Upper lobe of right lung (tissue), 1 donor: Measurements from ENCODE around the gene PP2D1. TPM values are rescaled to one million over a fixed set of nuclear protein-coding genes. Genes with fewer than 3 reads are reported as not detected.
A peak's percentile ranks its signal among the peaks of the same experiment; 100 is the strongest.

Experiments used
- ATAC-seq: fragments of 200-7000 bp; cut with Tn5 transposase; one replicate; pipeline ENCODE4 v1.9.1; 2020; ENCODE audit warnings: mild to moderate bottlenecking, moderate library complexity
- DNase-seq: peaks from one replicate; pipeline ENCODE4 v3.0.0-alpha.2; 2020
- H3K27ac ChIP-seq: fragments of 200-600 bp; one replicate; pipeline ENCODE4 v1.8.0; 2022
- H3K27me3 ChIP-seq: fragments of 200-600 bp; one replicate; pipeline ENCODE4 v1.8.0; 2022; ENCODE audit warnings: mild to moderate bottlenecking
- H3K36me3 ChIP-seq: fragments of 200-600 bp; one replicate; pipeline ENCODE4 v1.8.0; 2022
- H3K4me1 ChIP-seq: fragments of 200-600 bp; one replicate; pipeline ENCODE4 v1.8.0; 2022
- H3K4me3 ChIP-seq: fragments of 200-600 bp; one replicate; pipeline ENCODE4 v1.8.0; 2022; ENCODE audit warnings: mild to moderate bottlenecking
- H3K9me3 ChIP-seq: fragments of 200-600 bp; one replicate; pipeline ENCODE4 v1.8.0; 2022
- intact Hi-C: fragments of 100-400 bp; cut with DNase I; formaldehyde crosslinking; loops from one replicate; pipeline ENCODE4 v1.11.0; 2022
- total RNA-seq: library from RNA; stranded (reverse); fragmentation: NEBNext Ultra II Directional; extraction: Animal tissue kit (Norgen Biotek cat#: 25700); gene quantifications from one replicate; pipeline ENCODE4 v1.2.1, GENCODE V29; 2021
- TF ChIP-seq, protein P1 (sequence below): fragments of 200-600 bp; IDR thresholded peaks from one replicate; pipeline ENCODE4 v1.8.0; 2022; ENCODE audit warnings: antibody characterized with exemption
- donor health status: DM: no; HTN: yes; CAD: no; lungs with severe emphysema.

The PP2D1 gene
- total RNA-seq, 1 donor from 2014 or later = not detected

DNA sequence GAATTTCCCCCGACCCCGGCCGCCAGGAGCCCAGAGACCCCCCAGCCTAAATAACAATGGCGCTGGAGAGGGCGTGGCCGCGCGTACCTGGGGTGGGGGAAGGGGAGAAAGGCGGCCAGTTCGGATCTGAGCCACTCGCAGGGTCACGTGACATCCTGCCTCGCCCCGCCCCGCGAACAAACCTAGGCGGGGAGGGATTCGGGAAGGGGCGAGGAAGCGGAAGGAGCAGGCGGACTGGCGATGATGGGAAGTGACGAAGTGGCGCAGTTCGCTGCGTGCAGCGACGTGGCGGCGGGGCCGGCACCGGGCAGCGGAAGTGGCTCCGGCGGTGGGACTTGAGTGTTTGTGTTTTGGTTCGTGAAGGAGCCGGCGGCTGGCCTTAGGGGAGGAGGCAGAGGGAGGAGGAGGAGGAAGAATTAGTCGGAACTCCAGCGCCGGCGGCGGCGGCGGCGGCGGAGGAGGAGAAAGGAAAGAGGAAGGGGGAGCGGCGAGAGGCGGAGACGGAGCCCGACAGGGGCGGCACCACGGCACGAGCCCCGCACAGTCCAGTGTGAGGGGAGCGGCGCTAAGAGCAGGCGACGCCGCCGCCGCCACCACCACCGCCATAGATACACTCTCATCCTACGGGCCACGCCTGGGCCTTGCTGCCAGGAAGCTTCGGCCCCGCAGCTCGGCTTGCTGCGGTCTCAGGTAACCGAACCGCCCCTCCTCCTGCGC, 65.1 kb downstream of the PP2D1 start, which contains the start of gene RAB5A:
Gene RAB5A, plus strand, starts transcription at position 266 of the 717 bp plus-strand sequence. CDS start 3,802 bp downstream, outside the sequence.
- no peaks in the 10 kb centered on the region for H3K27me3 ChIP-seq
- peaks cover 16% of the 10 kb centered on the region for H3K36me3 ChIP-seq
- TF ChIP-seq, protein P1, sequence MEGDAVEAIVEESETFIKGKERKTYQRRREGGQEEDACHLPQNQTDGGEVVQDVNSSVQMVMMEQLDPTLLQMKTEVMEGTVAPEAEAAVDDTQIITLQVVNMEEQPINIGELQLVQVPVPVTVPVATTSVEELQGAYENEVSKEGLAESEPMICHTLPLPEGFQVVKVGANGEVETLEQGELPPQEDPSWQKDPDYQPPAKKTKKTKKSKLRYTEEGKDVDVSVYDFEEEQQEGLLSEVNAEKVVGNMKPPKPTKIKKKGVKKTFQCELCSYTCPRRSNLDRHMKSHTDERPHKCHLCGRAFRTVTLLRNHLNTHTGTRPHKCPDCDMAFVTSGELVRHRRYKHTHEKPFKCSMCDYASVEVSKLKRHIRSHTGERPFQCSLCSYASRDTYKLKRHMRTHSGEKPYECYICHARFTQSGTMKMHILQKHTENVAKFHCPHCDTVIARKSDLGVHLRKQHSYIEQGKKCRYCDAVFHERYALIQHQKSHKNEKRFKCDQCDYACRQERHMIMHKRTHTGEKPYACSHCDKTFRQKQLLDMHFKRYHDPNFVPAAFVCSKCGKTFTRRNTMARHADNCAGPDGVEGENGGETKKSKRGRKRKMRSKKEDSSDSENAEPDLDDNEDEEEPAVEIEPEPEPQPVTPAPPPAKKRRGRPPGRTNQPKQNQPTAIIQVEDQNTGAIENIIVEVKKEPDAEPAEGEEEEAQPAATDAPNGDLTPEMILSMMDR = no peak
- DNase-seq (peak; percentile 99), ATAC-seq (peak; percentile 98)
- no peaks in the 10 kb centered on the region for H3K9me3 ChIP-seq
- peak within 1 kb of the TSS; percentile 71 for H3K4me3 ChIP-seq
- H3K4me1 ChIP-seq = peaks cover 35% of the 10 kb centered on the region
- intact Hi-C loops = no loop called here
- H3K27ac ChIP-seq = peak within 1 kb of the TSS; percentile 94

DNA sequence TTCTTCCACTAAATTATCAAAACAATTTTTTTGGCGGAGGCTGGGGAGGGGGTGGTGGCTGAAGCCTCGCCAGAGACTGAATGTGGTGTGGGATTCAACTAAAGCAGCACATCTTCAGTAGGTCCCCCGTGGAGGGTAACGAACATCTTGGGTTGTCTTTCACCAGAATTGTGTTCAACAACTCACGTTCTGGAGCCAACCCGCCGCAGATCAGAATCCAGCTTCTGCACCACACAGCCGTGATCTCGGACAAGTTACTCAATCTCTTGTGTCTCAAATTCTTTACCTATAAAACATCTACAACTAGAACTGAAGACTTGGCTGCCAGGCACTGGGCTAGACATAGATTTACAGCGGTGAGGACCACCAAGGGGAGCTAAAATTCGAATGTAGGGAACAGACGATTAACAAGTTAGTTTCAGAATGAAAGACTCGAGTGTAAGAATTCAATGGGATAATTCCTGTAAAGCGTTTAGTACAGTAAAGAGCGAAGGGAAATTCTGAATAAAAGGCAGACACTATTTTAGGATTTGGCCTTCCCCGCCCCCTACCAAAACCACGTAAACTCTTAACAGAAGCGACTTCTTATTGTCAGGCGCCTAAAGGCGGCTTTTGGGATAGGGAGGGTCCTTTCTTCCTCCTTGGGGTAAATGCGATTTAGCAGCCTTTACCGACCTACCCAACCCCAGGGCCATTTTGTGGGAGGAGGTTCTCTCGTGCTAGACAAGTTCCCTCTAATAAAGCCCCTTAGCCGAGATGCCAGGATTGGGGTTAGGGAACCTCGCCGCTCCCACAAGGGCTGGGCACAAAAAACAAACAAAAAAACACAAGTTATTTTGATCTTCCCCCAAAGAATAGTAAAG, 65.9 kb downstream of the PP2D1 start:
- H3K27ac ChIP-seq = peak overlapping the region; percentile 94
- H3K9me3 ChIP-seq = no peaks in the 10 kb centered on the region
- DNase-seq (no peak), ATAC-seq (peak; percentile 1)
- H3K27me3 ChIP-seq = no peaks in the 10 kb centered on the region
- intact Hi-C loops = no loop called here
- peaks cover 35% of the 10 kb centered on the region for H3K4me1 ChIP-seq
- peaks cover 8% of the 10 kb centered on the region for H3K36me3 ChIP-seq
- TF ChIP-seq, protein P1 = no peak
- H3K4me3 ChIP-seq = peak overlapping the region; percentile 71

DNA sequence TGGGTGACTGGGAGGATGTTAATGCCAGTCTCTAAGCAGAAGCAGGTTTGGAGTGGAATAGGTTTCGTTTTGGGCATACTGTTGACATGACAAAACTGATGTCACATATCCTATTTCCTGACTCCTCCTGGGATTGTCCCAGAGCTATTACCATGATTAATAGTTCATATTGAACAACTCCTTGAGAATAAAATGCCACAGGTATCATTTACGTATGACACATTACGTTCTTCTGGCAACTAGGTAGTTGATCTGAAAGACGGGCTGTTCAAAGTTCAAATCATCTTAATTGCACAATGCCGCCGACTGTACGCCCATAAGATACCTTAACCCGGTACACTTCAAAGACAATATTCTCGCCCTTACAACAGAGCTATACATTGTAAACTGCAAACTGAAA, 66.5 kb downstream of the PP2D1 start:
- TF ChIP-seq, protein P1 = no peak
- DNase-seq = no peak
- intact Hi-C loops = no loop called here
- ATAC-seq = no peak
- Histone ChIP-seq H3K36me3 (peaks cover 2% of the 10 kb centered on the region), H3K4me3 (no peak overlapping the region), H3K27me3 (no peaks in the 10 kb centered on the region), H3K27ac (no peak overlapping the region), H3K9me3 (no peaks in the 10 kb centered on the region), H3K4me1 (peaks cover 34% of the 10 kb centered on the region)

DNA sequence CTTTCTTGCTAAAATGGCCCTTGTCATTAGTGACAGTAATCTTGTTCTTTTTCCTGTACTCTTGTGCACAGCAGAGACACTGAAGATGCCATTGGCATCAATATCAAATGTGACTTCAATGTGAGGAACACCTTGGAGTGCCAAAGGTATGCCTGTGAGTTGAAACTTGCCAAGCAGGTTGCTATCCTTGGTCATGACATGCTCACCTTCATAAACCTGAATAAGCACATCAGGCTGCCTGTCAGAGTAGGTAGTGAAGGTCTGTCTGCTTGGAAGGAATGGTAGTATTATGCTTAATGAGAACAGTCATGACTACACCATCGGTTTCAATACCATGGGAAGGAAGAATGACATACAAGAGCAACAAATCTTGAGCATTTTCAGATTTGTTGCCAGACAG, 71.4 kb downstream of the PP2D1 start:
- intact Hi-C loops = no loop called here
- TF ChIP-seq, protein P1 = no peak
- Histone ChIP-seq H3K4me1 (peaks cover 1% of the 10 kb centered on the region), H3K9me3 (no peaks in the 10 kb centered on the region), H3K36me3 (no peaks in the 10 kb centered on the region), H3K27ac (no peak overlapping the region), H3K4me3 (no peak overlapping the region), H3K27me3 (no peaks in the 10 kb centered on the region)
- ATAC-seq = no peak
- no peak for DNase-seq

DNA sequence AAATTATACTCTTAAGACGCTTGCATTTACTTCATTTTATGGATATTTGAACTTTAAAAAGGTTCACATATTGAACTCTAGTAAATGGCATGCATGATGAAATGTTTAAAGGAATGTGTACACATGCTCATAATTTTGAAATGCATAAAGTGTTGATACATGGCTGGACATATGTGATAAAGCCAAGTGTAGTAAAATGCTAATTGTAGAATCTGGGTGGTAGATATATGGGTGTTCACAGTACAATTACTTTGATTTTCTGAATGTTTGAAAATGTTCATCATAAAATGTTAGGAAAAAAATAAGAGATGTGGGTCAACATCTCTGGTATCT, 73.8 kb downstream of the PP2D1 start:
- TF ChIP-seq, protein P1 = no peak
- DNase-seq (no peak), ATAC-seq (no peak)
- H3K4me3 ChIP-seq = no peak overlapping the region
- H3K27me3 ChIP-seq = peaks cover 4% of the 10 kb centered on the region
- intact Hi-C loops = no loop called here
- no peak overlapping the region for H3K27ac ChIP-seq
- H3K9me3 ChIP-seq = no peaks in the 10 kb centered on the region
- H3K4me1 ChIP-seq = no peaks in the 10 kb centered on the region
- H3K36me3 ChIP-seq = no peaks in the 10 kb centered on the region
